ENCODE measurements around the gene TUBB.

- TF ChIP-seq ZFP3 (CRISPR knock-in tag; IDR thresholded peaks at IDR 0.05), result no peak
- no peak for TF ChIP-seq POU6F1 (CRISPR knock-in tag; IDR thresholded peaks at IDR 0.05; ENCODE audit: borderline replicate concordance, low read depth)
Measured at GRCh38 chr6:30759575-30760239, 39.6 kb downstream of the TUBB start.
